Panc1 (cell line): ENCODE data around the gene STARD8. TPM values are rescaled to one million over a fixed set of nuclear protein-coding genes. Genes with fewer than 3 reads are reported as not detected.

Experiments
- ATAC-seq: fragments of 200-7000 bp; cut with Tn5 transposase; 2 replicates; pipeline ENCODE4 v1.9.1; 2020; ENCODE audit warnings: mild to moderate bottlenecking, moderate library complexity
- BruUV-seq: library from RNA; stranded (reverse); fragments of 400-500 nt; replicated peaks from 2 replicates; lab custom pipeline; 2021; lab: Mats Ljungman, UMichigan
- CTCF ChIA-PET: fragments of 300-600 bp; sonication (Branson Sonifier 250); formaldehyde crosslinking; loops from one replicate; lab custom pipeline; 2022; ENCODE audit warnings: antibody characterized with exemption; lab: Charles Lee
- POLR2A ChIA-PET: fragments of 300-600 bp; sonication (Branson Sonifier 250); formaldehyde crosslinking; loops from one replicate; lab custom pipeline; 2022; ENCODE audit warnings: antibody characterized with exemption; lab: Charles Lee
- DNase-seq: peaks from one replicate; pipeline ENCODE4 v3.0.0-alpha.2; 2010; ENCODE audit warnings: low read depth, low spot score
- H3K27ac ChIP-seq: 2 replicates; pipeline ENCODE4 v1.5.1; 2011; ENCODE audit warnings: mild to moderate bottlenecking, low read length, inconsistent platforms
- H3K27me3 ChIP-seq: fragments of 200-500 bp; sonication (Bioruptor generic); 2 replicates; pipeline ENCODE4 v1.6.0; 2014; ENCODE audit warnings: low read length, inconsistent platforms; ENCODE audit not compliant: control insufficient read depth, insufficient read depth
- H3K36me3 ChIP-seq: fragments of 200-500 bp; sonication (Bioruptor generic); 2 replicates; pipeline ENCODE4 v1.5.1; 2014; ENCODE audit warnings: inconsistent platforms, mild to moderate bottlenecking, low read length, moderate library complexity; ENCODE audit not compliant: control insufficient read depth, insufficient read depth
- H3K4me1 ChIP-seq: 2 replicates; pipeline ENCODE4 v1.5.1; 2011; ENCODE audit warnings: inconsistent platforms, mild to moderate bottlenecking, low read length, moderate library complexity; ENCODE audit not compliant: control insufficient read depth, insufficient read depth
- H3K4me3 ChIP-seq, 2 experiments: 2 replicates each; pipeline ENCODE4 v1.5.1; 2011 to 2012; ENCODE audit warnings: low read depth in 2 of 2, low read length in 2 of 2, mild to moderate bottlenecking in 2 of 2, inconsistent platforms in 1 of 2, moderate library complexity in 1 of 2
- H3K9me3 ChIP-seq: fragments of 200-500 bp; sonication (Bioruptor generic); 2 replicates; pipeline ENCODE4 v1.5.1; 2014; ENCODE audit warnings: low read depth, mild to moderate bottlenecking, inconsistent platforms, low read length, moderate library complexity; ENCODE audit not compliant: control insufficient read depth, insufficient read depth
- POLR2AphosphoS5 ChIP-seq: IDR thresholded peaks from 2 replicates; pipeline ENCODE4 v1.6.1; 2012; ENCODE audit warnings: mild to moderate bottlenecking, low read depth, low read length, moderate library complexity
- SIN3A ChIP-seq: IDR thresholded peaks from 2 replicates; pipeline ENCODE4 v1.6.1; 2012; ENCODE audit warnings: low read depth, mild to moderate bottlenecking, low read length, moderate library complexity, borderline replicate concordance; ENCODE audit not compliant: insufficient read depth
- TCF7L2 ChIP-seq: IDR thresholded peaks from 2 replicates; pipeline ENCODE4 v1.6.1; 2011; ENCODE audit warnings: mild to moderate bottlenecking, low read depth, low read length, inconsistent platforms
- in situ Hi-C: cut with HindIII; loops from 2 replicates; pipeline ENCODE4 v1.10.0; 2016; ENCODE audit warnings: low sequenced_read_pairs, low pct_unique_long_range_greater_than_20kb
- intact Hi-C: fragments of 100-400 bp; cut with micrococcal nuclease; formaldehyde crosslinking; loops from one replicate; pipeline ENCODE4 v1.10.0; 2022; ENCODE audit not compliant: unreplicated experiment
- total RNA-seq: library from RNA; stranded (reverse); gene quantifications from one replicate; pipeline ENCODE4 v1.2.1, GENCODE V29; 2021; ENCODE audit not compliant: unreplicated experiment
- TF ChIP-seq, protein P1 (sequence below): fragments of 450-650 bp; IDR thresholded peaks from 2 replicates; pipeline ENCODE4 v1.5.1; 2017; ENCODE audit warnings: mild to moderate bottlenecking
- TF ChIP-seq, protein P2 (sequence below), 2 experiments: IDR thresholded peaks; 2 replicates each; pipeline ENCODE4 v1.6.1; 2011 to 2012; ENCODE audit warnings: low read depth in 2 of 2, control low read depth in 1 of 2, low read length in 1 of 2, mild to moderate bottlenecking in 1 of 2, moderate library complexity in 1 of 2; ENCODE audit not compliant: insufficient read depth in 1 of 2

Gene STARD8
- total RNA-seq, 1 experiment from 2014 or later = 4.6 TPM

DNA sequence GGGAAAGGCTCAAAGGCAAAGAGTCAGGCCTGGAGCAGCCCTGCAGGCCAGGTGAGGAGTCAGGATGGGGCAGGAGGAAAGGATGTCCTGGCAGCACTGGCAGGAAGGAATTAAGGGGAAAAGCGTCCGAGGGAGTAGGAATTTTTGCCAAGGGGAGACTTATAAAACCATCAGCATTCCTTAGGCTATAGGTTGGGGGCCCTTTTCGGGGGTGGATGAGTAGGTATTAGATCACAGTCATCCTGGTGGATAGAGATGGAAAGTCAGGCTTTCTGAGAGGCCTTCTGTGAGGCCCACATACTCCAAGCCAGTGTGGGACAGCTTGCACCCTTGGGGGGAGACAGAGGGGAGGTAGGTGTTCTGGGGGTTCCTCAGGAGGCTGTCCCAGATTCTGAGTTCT, 12.3 kb downstream of the STARD8 start:
- no peak overlapping the region for H3K27ac ChIP-seq
- DNase-seq = no peak
- H3K27me3 ChIP-seq = no peaks in the 10 kb centered on the region
- no peak overlapping the region for H3K4me3 ChIP-seq
- no peaks in the 10 kb centered on the region for H3K36me3 ChIP-seq
- ChIA-PET CTCF (interaction anchor here (0.6 kb wide), 1 partner anchor 352 kb away, joined by 7 read pairs; no protein-coding TSS in a partner anchor), POLR2A (no interaction called here)
- no peaks in the 10 kb centered on the region for H3K4me1 ChIP-seq
- no TSS peak for BruUV-seq
- in situ Hi-C loops = no loop called here
- intact Hi-C loops = no loop called here
- no peak for TF ChIP-seq SIN3A
- TF ChIP-seq, protein P1, sequence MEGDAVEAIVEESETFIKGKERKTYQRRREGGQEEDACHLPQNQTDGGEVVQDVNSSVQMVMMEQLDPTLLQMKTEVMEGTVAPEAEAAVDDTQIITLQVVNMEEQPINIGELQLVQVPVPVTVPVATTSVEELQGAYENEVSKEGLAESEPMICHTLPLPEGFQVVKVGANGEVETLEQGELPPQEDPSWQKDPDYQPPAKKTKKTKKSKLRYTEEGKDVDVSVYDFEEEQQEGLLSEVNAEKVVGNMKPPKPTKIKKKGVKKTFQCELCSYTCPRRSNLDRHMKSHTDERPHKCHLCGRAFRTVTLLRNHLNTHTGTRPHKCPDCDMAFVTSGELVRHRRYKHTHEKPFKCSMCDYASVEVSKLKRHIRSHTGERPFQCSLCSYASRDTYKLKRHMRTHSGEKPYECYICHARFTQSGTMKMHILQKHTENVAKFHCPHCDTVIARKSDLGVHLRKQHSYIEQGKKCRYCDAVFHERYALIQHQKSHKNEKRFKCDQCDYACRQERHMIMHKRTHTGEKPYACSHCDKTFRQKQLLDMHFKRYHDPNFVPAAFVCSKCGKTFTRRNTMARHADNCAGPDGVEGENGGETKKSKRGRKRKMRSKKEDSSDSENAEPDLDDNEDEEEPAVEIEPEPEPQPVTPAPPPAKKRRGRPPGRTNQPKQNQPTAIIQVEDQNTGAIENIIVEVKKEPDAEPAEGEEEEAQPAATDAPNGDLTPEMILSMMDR = no peak
- TF ChIP-seq TCF7L2 = no peak
- TF ChIP-seq, protein P2, sequence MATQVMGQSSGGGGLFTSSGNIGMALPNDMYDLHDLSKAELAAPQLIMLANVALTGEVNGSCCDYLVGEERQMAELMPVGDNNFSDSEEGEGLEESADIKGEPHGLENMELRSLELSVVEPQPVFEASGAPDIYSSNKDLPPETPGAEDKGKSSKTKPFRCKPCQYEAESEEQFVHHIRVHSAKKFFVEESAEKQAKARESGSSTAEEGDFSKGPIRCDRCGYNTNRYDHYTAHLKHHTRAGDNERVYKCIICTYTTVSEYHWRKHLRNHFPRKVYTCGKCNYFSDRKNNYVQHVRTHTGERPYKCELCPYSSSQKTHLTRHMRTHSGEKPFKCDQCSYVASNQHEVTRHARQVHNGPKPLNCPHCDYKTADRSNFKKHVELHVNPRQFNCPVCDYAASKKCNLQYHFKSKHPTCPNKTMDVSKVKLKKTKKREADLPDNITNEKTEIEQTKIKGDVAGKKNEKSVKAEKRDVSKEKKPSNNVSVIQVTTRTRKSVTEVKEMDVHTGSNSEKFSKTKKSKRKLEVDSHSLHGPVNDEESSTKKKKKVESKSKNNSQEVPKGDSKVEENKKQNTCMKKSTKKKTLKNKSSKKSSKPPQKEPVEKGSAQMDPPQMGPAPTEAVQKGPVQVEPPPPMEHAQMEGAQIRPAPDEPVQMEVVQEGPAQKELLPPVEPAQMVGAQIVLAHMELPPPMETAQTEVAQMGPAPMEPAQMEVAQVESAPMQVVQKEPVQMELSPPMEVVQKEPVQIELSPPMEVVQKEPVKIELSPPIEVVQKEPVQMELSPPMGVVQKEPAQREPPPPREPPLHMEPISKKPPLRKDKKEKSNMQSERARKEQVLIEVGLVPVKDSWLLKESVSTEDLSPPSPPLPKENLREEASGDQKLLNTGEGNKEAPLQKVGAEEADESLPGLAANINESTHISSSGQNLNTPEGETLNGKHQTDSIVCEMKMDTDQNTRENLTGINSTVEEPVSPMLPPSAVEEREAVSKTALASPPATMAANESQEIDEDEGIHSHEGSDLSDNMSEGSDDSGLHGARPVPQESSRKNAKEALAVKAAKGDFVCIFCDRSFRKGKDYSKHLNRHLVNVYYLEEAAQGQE (IDR thresholded peaks at IDR 0.05; ENCODE audit: insufficient read depth in 1 of 2, low read depth in 2 of 2, low read length in 1 of 2) = no peak
- no peak for TF ChIP-seq POLR2AphosphoS5
- no peak for ATAC-seq
- H3K9me3 ChIP-seq = no peaks in the 10 kb centered on the region

DNA sequence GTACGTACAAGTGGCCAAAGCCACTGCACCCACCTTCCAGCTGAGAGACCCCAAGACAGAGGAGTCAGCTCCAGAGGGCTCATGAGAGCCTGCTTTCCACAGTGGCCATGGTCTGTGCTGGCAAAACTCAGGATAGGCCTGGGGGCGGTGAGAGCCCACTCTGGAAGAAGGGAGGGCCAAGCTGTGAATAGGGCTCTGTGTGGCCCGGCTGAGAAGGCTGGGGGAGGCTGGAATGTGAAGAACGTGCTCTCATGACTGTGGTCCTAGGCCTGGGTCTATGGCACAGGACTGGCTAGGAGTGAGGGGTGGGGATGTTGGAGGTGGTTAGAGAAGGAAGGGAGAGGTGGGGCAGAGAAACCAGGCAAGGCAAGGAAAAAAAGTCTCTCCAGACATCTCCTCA, 13.3 kb downstream of the STARD8 start:
- intact Hi-C loops (no loop called here), in situ Hi-C loops (no loop called here)
- DNase-seq = no peak
- H3K4me1 ChIP-seq = no peaks in the 10 kb centered on the region
- H3K9me3 ChIP-seq = no peaks in the 10 kb centered on the region
- ChIA-PET CTCF (no interaction called here), POLR2A (interaction anchor here (0.5 kb wide), 1 partner anchor 249 kb away, joined by 3 read pairs; no protein-coding TSS in a partner anchor)
- BruUV-seq = no TSS peak
- no peak for ATAC-seq
- no peak for TF ChIP-seq POLR2AphosphoS5
- TF ChIP-seq, protein P1 = no peak
- no peak for TF ChIP-seq SIN3A
- TF ChIP-seq TCF7L2 = no peak
- TF ChIP-seq, protein P2 (IDR thresholded peaks at IDR 0.05; ENCODE audit: insufficient read depth in 1 of 2, low read depth in 2 of 2, low read length in 1 of 2) = no peak
- H3K4me3 ChIP-seq = no peak overlapping the region
- no peaks in the 10 kb centered on the region for H3K27me3 ChIP-seq
- no peaks in the 10 kb centered on the region for H3K36me3 ChIP-seq
- no peak overlapping the region for H3K27ac ChIP-seq
